Ovary (tissue), 3 donors: Measurements from ENCODE around the gene UBE2E3.

Experiments used
- EP300 ChIP-seq: sonication (generic); formaldehyde crosslinking; IDR thresholded peaks from one replicate; pipeline ENCODE4 v1.6.1; 2017; ENCODE audit warnings: antibody characterized with exemption
- POLR2A ChIP-seq: fragments of 450-650 bp; IDR thresholded peaks from one replicate; pipeline ENCODE4 v1.6.1; 2017; ENCODE audit warnings: antibody characterized with exemption, mild to moderate bottlenecking, moderate library complexity
- TF ChIP-seq, protein P1 (sequence below), 3 donors: fragments of 450-650 bp in 2 of 3; fragments of 200-600 bp in 1 of 3; IDR thresholded peaks; one replicate each; pipeline versions ENCODE4 v1.5.1 to v1.8.0; 2016 to 2022; ENCODE audit warnings: antibody characterized with exemption in 3 of 3, mild to moderate bottlenecking in 1 of 3
- donor health status: DM: no; HTN: no; CAD: no.

DNA sequence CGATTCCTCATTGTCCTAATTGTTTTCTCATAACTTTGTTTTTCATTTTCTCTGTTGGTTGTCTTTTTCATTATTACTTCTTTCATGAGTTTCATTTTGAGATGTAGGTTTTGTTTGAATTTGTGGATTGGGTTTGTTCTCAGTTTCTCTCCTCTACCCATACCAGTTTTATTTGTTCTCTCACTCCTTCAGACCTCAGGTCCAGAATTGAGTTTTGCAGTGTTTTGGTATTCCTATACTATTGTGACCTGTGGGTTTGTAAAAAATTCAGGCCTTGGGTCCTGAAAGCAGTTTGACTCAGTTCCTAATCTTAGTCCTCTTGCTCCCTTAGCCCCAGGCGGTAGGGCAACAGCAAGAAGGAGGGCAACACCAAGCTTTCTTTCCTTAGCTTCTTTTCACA is 28.3 kb upstream of the UBE2E3 start:
- TF ChIP-seq, protein P1, sequence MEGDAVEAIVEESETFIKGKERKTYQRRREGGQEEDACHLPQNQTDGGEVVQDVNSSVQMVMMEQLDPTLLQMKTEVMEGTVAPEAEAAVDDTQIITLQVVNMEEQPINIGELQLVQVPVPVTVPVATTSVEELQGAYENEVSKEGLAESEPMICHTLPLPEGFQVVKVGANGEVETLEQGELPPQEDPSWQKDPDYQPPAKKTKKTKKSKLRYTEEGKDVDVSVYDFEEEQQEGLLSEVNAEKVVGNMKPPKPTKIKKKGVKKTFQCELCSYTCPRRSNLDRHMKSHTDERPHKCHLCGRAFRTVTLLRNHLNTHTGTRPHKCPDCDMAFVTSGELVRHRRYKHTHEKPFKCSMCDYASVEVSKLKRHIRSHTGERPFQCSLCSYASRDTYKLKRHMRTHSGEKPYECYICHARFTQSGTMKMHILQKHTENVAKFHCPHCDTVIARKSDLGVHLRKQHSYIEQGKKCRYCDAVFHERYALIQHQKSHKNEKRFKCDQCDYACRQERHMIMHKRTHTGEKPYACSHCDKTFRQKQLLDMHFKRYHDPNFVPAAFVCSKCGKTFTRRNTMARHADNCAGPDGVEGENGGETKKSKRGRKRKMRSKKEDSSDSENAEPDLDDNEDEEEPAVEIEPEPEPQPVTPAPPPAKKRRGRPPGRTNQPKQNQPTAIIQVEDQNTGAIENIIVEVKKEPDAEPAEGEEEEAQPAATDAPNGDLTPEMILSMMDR (IDR thresholded peaks at IDR 0.05) = no peak
- TF ChIP-seq POLR2A = no peak
- no peak for TF ChIP-seq EP300
